Peyer's patch (tissue), 4 donors: ENCODE measurements around the gene HPSE2.

Experiments used
- POLR2A ChIP-seq, 2 donors: fragments of 450-650 bp; IDR thresholded peaks; one replicate each; pipeline ENCODE4 v1.5.1; 2017; ENCODE audit warnings: antibody characterized with exemption in 2 of 2, mild to moderate bottlenecking in 2 of 2, moderate library complexity in 2 of 2
- TF ChIP-seq, protein P1 (sequence below), 6 experiments: fragments of 450-650 bp in 4 of 6; fragments of 200-600 bp in 2 of 6; sonication (generic) in 1 of 6; IDR thresholded peaks; one replicate each; pipeline ENCODE4 v1.5.1; 2017 to 2019; ENCODE audit warnings: antibody characterized with exemption in 6 of 6, mild to moderate bottlenecking in 3 of 6, moderate library complexity in 1 of 6

DNA sequence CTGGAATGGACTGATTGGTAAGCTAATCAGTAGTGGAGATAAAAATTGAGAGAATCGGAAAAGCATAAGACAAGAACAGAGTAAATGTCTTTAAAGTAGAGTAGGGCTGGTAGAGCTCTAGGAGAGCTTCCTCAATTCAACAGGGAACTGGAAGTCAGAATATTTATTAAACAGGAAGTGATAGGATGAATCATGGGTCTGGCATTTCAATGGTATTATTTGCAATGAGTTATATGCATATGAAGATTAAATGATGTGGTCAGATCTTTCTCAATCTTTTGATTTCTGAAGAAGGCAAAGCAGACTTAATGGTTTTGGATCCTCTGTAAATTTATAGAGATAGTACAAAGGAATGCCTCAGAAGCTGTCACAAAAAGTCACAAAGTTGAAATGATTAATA, 349.0 kb downstream of the HPSE2 start:
- no peak for TF ChIP-seq POLR2A (IDR thresholded peaks at IDR 0.05)
- TF ChIP-seq, protein P1, sequence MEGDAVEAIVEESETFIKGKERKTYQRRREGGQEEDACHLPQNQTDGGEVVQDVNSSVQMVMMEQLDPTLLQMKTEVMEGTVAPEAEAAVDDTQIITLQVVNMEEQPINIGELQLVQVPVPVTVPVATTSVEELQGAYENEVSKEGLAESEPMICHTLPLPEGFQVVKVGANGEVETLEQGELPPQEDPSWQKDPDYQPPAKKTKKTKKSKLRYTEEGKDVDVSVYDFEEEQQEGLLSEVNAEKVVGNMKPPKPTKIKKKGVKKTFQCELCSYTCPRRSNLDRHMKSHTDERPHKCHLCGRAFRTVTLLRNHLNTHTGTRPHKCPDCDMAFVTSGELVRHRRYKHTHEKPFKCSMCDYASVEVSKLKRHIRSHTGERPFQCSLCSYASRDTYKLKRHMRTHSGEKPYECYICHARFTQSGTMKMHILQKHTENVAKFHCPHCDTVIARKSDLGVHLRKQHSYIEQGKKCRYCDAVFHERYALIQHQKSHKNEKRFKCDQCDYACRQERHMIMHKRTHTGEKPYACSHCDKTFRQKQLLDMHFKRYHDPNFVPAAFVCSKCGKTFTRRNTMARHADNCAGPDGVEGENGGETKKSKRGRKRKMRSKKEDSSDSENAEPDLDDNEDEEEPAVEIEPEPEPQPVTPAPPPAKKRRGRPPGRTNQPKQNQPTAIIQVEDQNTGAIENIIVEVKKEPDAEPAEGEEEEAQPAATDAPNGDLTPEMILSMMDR (IDR thresholded peaks at IDR 0.05) = no peak
